ENCODE results near the gene RAC2.

Gene RAC2

DNA sequence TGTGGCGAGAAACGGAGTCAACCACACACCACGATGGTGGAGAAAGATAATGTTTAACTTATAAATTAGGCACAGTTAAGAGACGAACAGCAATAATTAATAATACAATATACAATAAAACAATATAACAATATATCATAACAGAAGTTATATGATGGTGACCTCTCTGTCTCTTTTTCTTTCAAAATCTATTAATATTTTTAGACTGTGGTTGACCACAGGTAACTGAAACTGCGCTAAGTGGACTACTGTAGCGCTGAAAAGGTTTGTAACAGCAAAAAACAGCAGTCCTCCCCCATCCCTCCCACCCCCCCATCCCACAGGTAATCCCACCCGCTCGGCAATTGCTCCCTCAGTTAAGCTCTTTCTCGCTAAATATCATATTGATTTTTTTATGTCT is 28.2 kb downstream of the RAC2 start:
- no peak for DNase-seq

DNA sequence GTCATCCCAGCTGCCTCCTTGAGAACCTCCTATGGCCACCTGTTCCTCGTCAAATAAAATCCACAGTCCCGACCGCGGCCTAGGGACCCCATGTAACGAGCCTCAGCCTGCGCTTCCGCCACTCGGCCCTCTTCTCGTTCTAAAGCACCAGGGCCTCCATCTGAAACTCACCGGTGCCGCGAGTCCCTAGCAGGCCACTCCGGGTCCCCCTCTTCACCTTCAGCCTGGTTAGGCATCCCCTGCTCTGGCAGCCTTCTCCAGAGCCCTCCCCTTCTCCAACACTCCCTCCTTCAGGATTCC is 29.4 kb downstream of the RAC2 start:
- DNase-seq: no peak

DNA sequence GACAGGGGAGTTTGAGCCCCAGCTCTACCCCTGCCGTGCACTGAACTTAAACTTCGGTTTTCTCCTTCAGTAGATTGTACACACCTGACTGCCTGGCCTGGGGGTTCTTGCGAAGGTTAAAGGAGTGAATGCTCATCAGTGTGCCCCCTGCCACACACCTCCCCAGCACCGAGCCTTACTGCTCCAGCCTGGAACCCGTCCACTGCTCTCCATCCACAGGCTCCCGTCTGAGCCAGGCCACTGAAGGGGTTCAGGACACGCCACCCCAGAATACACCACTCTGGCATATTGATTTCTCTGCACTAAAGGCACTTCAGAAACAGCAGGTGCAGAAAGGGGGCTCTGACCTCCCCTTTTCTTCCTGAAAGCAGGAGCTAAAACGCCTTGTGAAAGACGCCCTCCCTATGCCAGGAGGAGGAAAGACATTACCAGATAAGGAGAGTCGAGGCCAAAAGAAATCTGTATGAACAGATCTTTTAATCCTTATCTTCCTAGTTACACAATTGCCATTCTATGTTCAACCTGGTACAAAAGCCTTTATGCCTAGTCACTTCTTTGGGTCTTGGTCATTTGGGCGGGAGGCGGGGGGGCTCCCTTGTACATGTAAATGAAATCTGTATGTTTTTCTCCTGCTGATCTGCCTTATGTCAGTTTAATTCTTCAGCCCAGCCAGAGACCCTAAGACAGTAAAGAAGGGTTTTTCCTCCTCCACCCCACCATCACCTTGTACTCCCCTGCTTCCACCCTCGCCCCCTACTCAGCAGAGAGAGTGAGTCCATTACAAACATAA is 29.9 kb downstream of the RAC2 start:
- no peak for DNase-seq

DNA sequence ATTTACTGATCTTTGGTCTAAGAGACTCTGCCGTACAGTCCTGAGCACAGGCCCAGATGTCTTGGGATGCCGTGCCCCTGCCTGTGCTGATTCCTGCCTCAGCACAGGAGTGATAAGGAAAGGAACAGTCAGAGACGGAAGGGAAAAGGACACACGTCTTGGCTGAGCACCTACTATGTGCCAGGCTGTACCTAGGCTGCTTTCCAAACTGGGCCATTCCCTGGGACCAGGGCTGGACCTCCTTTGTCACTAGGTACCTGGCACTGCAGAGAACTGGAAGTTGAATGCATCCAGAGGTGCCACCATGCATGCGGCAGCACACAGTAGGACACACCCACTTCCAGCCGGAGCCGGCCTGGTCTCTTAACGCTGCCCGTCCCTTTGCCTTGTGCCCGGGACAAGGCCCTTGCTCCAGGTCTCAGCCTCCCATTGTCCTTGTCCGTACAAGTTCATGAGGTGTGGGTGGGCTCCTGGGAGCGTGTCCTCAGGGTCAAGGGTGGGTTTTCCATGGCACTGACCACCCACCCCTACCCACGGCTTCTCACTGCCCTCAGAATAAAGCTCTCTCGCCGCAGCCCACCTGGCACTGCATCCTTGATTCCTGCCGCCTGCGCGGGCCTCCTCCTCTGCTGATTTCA is 30.7 kb downstream of the RAC2 start:
- DNase-seq: no peak

DNA sequence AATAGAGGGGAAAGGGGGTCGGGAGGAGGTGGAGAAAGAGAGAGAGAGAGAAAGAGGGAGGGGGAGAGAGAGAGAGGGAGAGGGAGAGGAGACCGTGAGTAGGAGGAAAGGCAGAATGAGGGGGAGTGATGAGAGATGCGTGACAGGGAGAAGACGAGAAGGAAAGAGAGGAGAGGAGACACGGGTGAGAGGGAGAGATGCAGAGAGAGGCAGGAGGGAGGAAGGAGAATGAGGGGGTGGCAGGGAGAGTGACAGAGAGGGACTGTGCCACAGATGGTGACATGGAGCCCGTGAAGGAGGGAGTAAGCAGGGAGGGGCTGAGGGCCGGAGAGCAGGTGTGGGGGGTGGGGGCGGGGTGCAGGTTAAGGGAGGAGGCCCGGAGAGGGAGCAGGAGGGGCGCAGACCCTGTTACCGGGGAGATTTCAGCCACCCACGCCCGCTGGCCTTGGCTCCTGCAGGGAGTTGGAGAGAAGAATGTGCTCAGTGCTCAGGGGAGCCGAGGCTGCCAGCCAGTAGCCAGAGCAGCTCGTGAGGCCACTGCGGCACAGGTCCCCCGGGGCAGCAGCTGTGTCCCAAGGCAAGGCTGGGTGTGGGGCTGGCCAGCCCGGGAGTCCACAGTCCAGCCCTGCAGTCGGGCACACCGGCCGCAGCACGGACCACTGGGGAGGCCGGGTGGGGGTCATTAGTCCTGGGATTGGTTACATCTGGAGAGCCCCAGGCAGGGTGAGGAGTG is 31.7 kb downstream of the RAC2 start, which contains the start of gene SSTR3:
Gene SSTR3 (minus strand): TSS at position 304 of the 733 bp plus-strand sequence. CDS start 4,674 bp downstream, outside the sequence.
- DNase-seq: no peak

DNA sequence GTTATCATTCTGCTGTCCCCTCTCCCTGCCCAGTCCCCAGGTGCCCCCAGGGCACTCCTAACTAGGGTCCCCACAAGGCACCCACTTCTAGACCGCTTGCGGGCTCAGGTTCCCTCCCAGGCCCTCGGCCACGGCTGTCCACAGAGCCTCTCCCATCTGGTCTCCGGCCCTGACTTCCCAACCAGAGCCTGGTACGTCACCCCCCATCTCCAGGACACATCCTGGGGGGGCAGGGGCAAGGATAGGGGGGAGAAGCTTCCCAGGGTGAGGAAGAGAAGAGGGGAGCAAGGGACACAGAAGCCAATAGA is 32.2 kb downstream of the RAC2 start:
- no peak for DNase-seq

DNA sequence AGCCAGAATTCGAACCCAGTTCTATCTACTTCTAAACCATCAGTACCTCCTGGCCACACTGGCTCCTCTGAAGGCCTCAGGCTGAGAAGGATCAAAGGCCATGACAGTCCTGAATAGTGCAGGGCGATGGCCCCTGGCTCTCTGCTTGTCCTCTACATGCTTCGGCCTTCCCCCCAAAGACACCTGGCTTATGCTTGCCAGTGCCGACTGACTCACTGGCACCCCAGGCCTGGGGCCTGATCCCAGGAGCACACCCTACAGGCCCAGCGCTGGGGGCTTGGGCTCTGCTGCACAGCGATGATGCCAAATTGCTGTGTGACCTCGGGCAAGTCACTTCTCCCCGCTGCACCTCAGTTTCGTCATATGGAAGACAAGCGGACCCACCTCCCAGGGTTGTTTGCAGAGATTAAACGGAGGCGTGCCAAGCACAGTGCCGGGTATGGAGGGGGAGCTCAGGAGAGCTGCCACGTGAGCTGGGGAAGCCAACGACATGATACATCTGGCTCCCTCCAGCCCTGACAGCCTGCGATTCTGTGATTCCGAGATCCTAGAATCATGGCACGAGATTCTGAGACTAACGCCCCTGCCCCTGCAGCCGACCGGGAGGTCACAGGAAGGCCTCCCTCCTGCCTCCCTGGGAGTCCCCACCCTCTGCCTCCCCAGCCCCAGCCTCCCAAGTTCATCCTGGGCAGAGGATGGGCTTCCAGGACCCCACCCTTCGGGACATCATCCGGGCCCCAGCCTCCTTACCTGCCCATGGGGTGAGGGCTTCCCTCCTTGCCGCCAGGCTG is 32.8 kb downstream of the RAC2 start:
- DNase-seq: no peak

DNA sequence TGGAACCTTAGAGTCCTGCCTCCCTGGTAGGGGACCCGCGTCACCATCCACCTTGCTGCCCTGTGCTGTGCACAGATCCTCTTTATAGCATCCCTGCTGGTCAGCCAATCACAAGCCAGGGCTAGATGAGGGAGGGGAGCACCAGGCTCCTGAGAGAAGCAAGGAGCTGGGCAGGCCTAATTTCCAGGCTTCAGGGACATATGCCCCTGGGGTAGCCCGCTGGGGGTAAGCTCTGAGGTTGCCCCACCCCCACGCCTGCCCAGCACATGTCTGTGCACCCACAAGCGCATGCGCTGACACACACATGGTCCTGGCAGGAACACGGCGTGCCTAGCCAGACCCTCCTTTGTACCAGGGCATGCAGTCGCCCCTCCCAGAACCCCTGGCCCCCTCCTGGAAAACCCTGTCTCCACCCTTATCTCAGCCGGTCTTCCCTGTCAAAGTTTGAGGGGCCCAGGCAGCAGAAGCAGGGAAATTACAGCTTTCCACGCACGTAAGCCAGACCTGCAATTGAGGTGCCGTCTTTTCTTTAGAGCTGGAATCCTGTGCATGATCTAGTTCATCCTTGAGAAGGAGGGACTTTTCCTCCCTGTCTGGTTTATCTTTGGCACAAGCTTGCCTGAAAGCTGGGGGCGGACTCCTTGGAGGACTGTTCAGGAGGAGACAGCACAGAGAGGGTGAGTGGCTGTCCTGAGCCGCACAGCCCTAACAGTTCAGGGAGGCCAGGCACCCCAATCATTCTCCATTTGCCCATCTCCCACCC is 33.8 kb downstream of the RAC2 start:
- DNase-seq: no peak

DNA sequence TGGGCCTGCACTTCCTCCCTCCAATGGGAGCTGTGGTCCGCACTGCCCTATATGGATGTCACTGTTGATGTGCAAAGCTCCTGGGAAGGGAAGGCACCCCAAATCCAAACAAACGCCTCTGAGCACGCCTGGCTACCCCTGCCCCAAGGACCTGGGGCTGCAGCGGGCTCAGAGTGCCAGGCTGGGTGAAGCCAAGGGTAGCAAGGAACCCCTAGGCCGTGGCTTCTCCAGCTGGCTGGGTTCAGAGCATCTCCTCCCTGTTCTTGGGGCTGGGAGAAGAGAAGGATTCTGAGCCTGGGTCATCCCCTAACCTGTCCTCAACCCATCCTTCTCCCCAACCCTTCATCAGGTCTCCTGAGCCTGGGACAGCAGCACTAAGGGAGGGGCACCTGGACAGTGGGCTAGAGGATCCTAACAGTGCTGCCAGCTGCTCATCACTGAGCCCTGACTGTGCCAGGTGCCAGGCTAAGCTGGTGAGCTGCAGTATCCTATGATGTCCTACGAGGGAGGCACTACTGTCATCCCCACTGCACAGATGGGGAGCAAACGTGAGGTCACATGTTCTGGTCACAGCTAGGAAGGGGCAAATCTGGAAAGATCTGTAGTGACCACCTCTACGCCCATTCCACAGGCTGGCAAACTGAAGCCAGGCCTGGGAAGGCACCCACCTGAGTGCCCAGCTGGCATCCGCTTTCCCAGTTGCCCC is 34.8 kb downstream of the RAC2 start:
- no peak for DNase-seq

DNA sequence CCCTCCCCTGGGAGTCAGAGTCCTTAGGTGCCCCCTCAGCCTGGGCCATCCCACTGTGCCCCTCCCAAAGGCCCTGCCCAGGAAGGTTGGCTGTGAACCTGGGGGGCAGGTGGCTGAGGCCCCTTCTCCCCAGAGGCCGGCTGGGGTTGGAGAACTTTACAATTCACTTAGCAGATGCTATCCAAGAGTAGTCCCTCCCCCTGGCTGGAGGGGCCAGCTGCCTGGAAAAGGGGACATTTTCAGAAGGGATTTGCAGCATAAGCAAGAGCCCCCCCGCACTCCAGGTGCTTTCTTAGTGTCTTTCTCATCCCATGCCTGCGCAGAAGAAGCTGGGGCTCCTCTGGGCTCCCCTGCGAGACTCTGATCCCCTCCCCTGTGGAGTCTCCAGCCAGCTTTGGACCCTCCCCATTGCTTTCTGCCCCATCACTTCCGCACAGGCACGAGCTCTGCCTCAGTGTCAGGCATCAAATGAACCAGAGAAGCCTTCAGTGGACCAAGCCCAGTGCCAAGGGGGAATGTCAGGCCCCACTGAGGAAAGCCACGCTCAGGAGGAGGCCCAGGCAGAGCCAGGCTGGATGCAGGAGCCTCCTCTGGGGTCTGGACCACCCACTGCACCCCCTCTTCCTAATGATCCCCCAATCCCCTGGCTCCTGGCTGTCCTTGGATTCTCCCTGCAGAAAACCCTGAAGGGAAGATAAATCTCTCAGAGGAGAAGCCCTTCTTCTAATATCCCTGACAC is 35.5 kb downstream of the RAC2 start:
- no peak for DNase-seq

DNA sequence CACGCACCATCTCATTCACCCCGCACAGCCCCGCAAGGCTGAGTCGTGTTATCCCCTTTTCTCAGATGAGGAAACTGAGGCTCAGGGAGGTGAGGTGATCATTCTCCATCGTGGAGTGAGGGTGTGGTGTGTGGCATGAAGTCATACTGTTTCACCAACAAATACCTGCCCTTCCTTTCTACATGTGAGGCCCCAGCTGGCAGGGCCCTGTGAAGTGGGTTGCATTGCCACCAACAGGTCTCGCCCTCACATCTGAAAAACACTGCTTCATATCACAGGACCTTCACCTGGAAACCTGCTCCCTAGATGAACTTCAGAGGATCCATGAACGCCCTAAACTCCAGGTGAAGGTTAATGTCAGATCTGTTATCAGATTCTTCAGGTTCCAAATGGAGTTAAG is 36.1 kb downstream of the RAC2 start:
- DNase-seq: no peak

DNA sequence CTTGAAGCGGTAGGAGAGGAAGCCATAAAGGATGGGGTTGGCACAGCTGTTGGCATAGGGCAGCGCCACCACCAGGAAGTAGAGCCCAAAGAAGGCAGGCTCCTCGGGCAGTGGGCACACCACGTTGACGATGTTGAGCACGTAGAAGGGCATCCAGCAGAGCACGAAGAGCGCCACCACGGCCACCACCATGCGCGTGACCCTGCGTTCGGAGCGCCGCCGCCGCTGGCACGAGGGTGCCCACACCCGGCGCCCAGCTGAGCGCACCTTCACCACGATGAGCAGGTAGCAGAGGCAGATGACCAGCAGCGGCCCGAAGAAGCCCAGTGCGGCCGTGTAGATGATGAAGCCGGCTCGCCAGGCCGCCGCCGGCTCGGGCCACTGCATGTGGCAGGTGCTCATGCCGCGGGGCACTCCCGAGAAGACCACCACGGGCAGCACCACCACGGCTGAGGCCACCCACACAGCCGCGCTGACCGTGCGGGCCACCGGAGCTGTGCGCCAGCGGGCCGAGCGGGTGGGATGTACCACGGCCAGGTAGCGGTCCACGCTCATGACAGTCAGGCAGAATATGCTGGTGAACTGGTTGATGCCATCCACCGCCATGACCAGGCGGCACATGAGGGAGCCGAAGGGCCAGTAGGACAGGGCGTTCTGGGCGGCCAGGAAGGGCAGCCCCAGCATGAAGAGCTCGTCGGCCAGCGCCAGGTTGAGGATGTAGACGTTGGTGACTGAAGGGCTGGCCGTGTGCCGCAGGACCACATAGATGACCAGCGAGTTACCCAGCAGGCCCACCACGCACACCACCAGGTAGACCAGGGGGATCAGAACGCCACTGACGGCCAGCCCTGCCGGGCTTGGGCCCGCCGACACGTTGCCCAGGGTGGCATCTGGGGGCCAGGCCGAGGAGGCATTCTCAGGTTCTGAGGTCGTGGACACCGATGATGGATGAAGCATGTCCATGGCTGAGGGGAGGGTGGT is 36.9 kb downstream of the RAC2 start:
- no peak for DNase-seq

DNA sequence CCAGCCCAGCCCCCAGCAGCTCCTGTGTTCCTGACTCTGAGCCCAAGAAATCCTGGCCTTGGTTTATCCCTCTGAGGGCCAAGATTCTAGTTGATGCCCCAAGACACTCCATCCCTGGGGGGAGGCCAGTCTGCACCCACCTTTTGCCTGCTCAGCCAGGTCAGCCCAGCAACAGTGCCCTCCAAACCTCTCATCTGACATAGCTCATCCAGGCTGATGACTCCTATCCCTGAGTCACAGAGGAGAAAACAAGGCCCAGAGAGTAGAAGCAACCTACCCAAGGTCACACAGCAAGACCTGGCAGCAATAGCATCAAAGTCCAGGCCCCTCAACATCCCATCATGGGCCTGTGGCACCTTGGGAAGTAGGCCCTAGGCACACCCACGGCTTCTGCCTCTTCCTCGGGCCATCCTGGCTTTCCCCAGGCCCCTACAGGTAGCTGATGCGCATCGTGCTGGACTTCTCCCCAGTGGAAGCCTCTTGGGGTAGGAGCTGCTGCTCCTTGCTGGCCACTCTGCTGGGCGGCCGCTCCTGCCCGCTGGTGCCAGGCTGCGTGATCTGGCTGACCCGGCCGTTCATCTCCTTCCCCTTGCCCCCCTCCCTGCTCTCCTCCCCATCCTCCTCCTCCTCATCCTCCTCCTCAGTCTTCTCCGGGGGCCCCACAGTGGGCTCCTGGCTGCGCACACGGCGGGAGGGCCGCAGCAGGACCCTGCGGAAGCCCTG is 37.8 kb downstream of the RAC2 start:
- no peak for DNase-seq

DNA sequence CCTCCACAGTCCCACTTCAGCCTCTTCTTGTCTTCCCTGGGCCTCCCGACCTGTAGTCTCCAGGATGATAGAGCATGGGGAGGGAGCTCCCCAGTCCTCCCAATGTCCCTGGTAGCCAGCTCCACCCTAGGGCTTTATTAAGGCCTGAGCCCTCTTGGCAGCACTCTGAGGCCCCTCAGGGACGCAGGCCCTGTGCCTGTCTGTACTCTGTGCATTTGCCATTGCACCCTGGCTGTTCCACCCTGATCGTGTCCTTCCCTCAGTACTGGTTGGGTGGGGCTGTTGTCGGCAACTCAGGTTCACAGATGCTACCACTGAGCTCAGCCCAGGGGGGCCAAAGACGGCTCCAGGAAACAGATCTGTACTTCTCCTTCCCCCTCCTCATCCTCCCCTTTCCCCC is 39.0 kb downstream of the RAC2 start:
- DNase-seq: no peak

DNA sequence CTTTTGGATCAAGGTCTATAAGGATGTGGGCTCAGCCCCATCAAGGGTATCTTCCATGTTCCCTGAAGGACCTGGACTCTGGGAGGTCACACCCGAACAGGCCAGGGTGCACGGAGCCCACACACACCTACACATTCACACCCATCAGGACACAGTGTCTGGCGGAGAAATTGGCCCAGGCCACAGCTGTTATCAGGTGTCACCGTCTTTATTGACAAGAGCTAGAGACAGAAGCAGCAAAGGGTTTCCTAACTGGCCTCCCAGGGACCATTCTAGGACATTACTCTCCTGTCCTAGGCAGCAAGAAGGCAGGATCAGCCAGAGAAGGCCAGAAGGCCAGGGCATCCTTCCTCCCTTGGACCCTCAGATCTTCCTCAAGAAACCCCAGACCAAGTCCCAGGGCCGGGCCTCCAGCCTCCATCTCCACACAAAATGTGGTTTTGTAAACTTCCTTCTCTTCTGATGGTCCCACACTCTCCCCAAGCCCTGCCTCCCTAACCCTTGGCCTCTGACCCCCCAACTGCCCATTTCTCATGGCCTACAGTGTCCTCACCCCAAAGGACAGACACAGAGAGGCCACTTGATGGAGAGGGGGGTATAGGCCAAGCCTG is 39.9 kb downstream of the RAC2 start:
- DNase-seq: no peak

DNA sequence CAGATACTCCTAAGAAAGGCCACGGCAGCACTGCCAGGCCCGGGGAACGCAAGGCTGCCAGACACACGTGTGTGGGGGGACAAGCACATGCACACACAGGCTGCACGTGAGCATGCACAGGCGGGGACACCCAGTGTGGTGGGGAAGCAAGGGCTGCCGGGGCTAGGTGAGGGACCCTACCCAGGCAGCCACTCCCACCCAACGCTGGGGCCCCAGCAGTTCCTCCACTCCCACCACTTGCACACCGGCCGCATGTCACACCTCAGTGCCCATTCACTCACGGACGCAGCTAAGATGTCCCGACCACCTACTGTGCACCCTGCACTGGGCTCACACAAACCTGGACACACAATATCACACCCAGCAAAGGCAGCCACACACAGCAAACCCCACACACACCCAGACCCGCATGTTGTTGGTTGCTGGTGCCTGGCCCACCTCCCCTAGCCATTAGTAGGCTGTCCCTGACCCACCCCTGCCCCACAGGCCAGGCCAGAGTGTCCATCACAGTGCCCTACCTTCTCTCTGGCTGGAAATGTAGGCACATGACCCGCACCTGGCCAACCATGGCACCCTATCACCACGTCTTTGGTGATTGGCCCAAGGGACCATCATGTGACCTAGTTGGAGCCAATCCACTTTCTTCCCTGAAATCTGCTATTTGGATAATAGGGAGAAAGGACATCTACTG is 40.6 kb downstream of the RAC2 start:
- no peak for DNase-seq

DNA sequence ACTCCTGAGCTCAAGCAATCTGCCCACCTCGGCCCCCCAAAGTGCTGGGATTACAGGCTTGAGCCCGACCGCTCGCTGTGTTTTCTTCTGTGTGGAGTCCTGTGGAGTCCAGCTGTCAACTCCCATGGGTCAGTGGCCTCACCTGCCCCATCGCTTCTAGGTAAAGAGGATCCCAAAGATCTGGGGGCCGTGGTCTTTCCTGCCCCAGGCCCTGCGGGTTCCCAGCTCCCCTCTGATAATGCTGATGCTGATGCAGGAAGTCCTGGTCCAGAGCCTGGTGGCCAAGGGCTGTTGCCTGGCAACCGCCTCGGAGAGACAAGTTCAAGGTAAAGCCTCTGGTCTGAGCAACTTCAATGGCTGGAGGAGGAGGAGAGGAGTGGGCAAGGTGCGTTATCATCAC is 41.4 kb downstream of the RAC2 start:
- DNase-seq: no peak

DNA sequence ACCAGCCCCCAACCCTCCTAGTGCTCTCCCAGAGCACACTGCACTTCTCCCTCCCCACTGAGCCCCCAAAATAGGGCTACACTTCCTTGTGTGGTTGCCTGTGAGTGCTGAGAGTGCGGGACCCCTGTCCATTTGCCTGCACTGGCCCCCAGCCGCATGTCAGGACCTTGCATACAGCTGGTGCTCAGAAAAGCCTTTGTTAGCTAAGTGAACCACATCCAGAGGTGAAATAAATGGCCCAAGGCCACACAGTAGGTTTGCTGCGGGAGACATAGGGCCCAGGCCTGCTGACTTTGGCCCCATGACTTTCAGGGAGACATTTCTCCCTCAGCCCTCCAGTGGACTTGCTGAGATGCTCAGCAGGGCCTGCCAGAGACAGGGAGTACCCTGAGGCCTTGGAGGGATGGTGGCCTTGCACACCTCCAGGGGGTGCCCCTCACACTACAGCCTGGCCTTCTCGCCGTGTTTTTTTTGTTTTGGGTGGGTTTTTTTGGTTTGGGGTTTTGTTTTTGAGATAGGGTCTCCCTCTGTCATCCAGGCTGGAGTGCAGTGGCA is 42.0 kb downstream of the RAC2 start:
- DNase-seq: no peak

All from CD4-positive, alpha-beta T cell treated with Interleukin-4 for 4 hours (primary cell).